GM21786 (cell line): ENCODE measurements around the gene SPON1.
"Not testable (repeated sequence)": the region's sequence is repeated elsewhere in the genome, so short reads cannot be mapped to it uniquely, and the experiment has no call there.

ENCODE experiments used
- ATAC-seq: cut with Tn5 transposase; IDR thresholded peaks from one replicate; pipeline ENCODE4 v1.9.1; 2021; ENCODE audit not compliant: unreplicated experiment

SPON1 gene

GRCh38 chr11:13962562-13963168, at the start of gene SPON1:
TSS of gene SPON1 (plus strand) at chr11:13962723. CDS start at chr11:13962905, 182 bp downstream.
- ATAC-seq, result no peak

GRCh38 chr11:13917264-13917663, 45.3 kb upstream of the SPON1 start:
- ATAC-seq, result no peak

GRCh38 chr11:13917904-13918303, 44.6 kb upstream of the SPON1 start:
- ATAC-seq, result no peak

GRCh38 chr11:13920756-13921155, 41.8 kb upstream of the SPON1 start:
- ATAC-seq, result no peak

- ATAC-seq, result no peak
These were observed 41.0 kb upstream of the SPON1 start for GRCh38 chr11:13921545-13921944.

GRCh38 chr11:13923182-13923581, 39.3 kb upstream of the SPON1 start:
- ATAC-seq, result no peak

GRCh38 chr11:13923716-13924650, 38.5 kb upstream of the SPON1 start:
- ATAC-seq, result no peak

GRCh38 chr11:13924801-13925327, 37.7 kb upstream of the SPON1 start:
- no peak for ATAC-seq

GRCh38 chr11:13926366-13926765, 36.2 kb upstream of the SPON1 start:
- ATAC-seq, result not testable (repeated sequence)

GRCh38 chr11:13926981-13927380, 35.5 kb upstream of the SPON1 start:
- no peak for ATAC-seq

GRCh38 chr11:13927481-13927880, 35.0 kb upstream of the SPON1 start:
- ATAC-seq, result no peak

GRCh38 chr11:13928566-13929251, 33.8 kb upstream of the SPON1 start:
- no peak for ATAC-seq

GRCh38 chr11:13929395-13929891, 33.1 kb upstream of the SPON1 start:
- no peak for ATAC-seq

- ATAC-seq, result no peak
These were observed 31.2 kb upstream of the SPON1 start for GRCh38 chr11:13931356-13931755.

GRCh38 chr11:13937154-13937553, 25.4 kb upstream of the SPON1 start:
- not testable (repeated sequence) for ATAC-seq

GRCh38 chr11:13938829-13939228, 23.7 kb upstream of the SPON1 start:
- ATAC-seq, result not testable (repeated sequence)

GRCh38 chr11:13939961-13940906, 22.3 kb upstream of the SPON1 start:
- ATAC-seq, result no peak

- no peak for ATAC-seq
These were observed 21.6 kb upstream of the SPON1 start for GRCh38 chr11:13940907-13941256.

- no peak for ATAC-seq
These were observed 20.7 kb upstream of the SPON1 start for GRCh38 chr11:13941775-13942174.

- no peak for ATAC-seq
These were observed 20.1 kb upstream of the SPON1 start for GRCh38 chr11:13942378-13942777.
